ENCODE results near the gene NHLH1.

The NHLH1 gene

GRCh38 chr1:160367934-160368923, 1.4 kb downstream of the NHLH1 start:
- no peak for DNase-seq (ENCODE audit: low read depth)
- no peak for TF ChIP-seq CTCF (IDR thresholded peaks at IDR 0.05; ENCODE audit: control insufficient read depth, insufficient read depth, low read depth, low read length, missing control alignments)
- H3K4me3 ChIP-seq (ENCODE audit: control insufficient read depth, low read depth, low read length): no peak overlapping the region

GRCh38 chr1:160369087-160369486, 2.2 kb downstream of the NHLH1 start:
- DNase-seq (ENCODE audit: low read depth): no peak
- H3K4me3 ChIP-seq (ENCODE audit: control insufficient read depth, low read depth, low read length): no peak overlapping the region
- TF ChIP-seq CTCF (IDR thresholded peaks at IDR 0.05; ENCODE audit: control insufficient read depth, insufficient read depth, low read depth, low read length, missing control alignments): no peak

DNA sequence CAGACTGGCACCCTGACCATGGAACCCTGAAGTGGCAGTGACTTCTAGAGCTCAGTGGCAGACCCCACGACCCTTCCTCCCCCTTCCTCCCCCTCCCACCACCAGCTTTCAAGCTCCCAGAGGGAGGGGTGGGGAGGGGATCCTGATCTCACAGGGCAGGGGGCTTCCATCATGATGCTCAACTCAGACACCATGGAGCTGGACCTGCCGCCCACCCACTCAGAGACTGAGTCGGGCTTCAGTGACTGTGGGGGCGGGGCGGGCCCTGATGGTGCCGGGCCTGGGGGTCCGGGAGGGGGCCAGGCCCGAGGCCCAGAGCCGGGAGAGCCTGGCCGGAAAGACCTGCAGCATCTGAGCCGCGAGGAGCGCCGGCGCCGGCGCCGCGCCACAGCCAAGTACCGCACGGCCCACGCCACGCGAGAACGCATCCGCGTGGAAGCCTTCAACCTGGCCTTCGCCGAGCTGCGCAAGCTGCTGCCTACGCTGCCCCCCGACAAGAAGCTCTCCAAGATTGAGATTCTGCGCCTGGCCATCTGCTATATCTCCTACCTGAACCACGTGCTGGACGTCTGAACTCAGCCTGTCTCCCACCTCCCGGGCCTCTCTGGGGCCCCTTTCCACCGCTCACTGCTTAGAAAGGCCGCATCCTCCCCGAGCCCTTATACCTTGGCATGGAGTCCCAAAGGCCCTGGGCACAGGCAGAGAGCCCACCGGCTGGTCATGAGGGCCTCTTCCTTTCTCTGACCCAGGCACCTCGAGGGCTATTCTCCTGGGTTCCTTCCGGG, 3.9 kb downstream of the NHLH1 start:
- H3K4me3 ChIP-seq (ENCODE audit: control insufficient read depth, low read depth, low read length): no peak overlapping the region
- no peak for DNase-seq (ENCODE audit: low read depth)
- no peak for TF ChIP-seq CTCF (IDR thresholded peaks at IDR 0.05; ENCODE audit: control insufficient read depth, insufficient read depth, low read depth, low read length, missing control alignments)

GRCh38 chr1:160371346-160371631, 4.4 kb downstream of the NHLH1 start:
- no peak for TF ChIP-seq CTCF (IDR thresholded peaks at IDR 0.05; ENCODE audit: control insufficient read depth, insufficient read depth, low read depth, low read length, missing control alignments)
- DNase-seq (ENCODE audit: low read depth): no peak
- H3K4me3 ChIP-seq (ENCODE audit: control insufficient read depth, low read depth, low read length): no peak overlapping the region

GRCh38 chr1:160371756-160372155, 4.9 kb downstream of the NHLH1 start:
- TF ChIP-seq CTCF (IDR thresholded peaks at IDR 0.05; ENCODE audit: control insufficient read depth, insufficient read depth, low read depth, low read length, missing control alignments): no peak
- DNase-seq (ENCODE audit: low read depth): no peak
- no peak overlapping the region for H3K4me3 ChIP-seq (ENCODE audit: control insufficient read depth, low read depth, low read length)

DNA sequence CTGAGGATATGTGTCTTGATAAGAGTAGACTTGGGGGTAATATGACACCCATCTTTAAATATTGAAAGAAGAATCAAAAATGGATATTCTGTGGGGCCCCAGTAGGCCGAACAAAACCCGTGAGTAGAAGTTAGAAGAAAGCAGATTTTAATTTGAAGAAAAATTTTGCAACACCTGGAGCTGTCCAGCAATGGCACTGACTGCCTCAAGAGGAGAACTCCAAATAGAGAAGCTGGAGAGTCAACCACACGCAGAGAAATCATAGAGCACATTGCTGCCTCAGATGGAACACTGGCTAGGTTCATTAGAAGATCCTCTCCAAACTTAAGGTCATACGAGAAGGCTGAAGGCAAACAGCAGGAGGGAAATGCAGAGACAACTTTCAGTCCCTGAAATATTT, 6.8 kb downstream of the NHLH1 start:
- no peak for TF ChIP-seq CTCF (IDR thresholded peaks at IDR 0.05; ENCODE audit: control insufficient read depth, insufficient read depth, low read depth, low read length, missing control alignments)
- DNase-seq (ENCODE audit: low read depth): no peak
- no peak overlapping the region for H3K4me3 ChIP-seq (ENCODE audit: control insufficient read depth, low read depth, low read length)
